Stimulated activated CD4-positive, alpha-beta T cell treated with anti-CD3 and anti-CD28 coated beads, Interleukin-2, amount 100 ng/mL, for 48 hours (primary cell): ENCODE results near the gene INSR.
"Not testable (repeated sequence)": the region's sequence is repeated elsewhere in the genome, so short reads cannot be mapped to it uniquely, and the experiment has no call there.

ENCODE experiments used
- DNase-seq, 2 donors: peaks; one replicate each; pipeline ENCODE4 v3.0.0-alpha.2; 2020

Gene INSR

DNA sequence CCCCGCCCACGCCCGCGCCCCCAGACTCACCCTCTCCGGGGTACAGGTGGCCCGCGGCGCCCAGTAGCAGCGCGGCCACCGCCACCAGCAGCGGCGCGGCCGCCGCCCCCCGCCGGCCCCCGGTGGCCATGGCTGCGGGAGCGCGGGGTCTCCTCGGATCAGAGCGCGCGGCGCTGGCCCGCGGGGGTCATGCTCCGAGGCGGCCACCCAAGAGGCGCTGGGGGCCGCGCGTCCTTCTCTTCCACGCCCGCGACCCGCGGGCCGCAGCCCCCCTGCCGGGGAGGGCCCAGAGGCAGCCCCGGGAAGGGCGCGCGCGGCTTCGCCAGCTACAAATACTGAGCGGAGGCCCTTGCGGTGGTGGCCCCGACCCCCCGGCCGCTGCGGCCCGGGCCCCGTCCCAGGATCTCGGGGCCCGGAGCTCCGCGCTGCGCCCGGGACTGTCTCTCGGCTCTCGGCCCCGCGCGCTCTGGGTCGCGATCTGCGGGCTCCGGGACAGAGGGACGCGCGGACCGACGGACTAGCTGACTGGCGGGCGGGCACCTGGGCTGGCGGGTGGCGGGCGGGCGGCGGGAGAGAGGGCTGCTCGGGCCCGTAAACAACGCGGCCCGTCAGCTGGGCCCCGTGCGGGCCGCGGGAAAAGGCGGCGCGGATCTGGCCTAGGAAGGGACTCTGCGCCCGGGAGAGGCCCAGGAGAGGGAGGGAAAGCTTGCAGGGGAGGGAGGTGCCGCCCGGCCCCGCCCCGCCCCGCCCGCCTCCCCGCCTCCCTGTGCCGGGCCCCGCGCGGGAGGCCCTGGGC lies at the start of gene INSR:
INSR (minus strand) TSS at position 653 of the 796 bp plus-strand sequence; CDS start at position 130, 523 bp downstream.
- peak; percentile 57 to 61 for DNase-seq

DNA sequence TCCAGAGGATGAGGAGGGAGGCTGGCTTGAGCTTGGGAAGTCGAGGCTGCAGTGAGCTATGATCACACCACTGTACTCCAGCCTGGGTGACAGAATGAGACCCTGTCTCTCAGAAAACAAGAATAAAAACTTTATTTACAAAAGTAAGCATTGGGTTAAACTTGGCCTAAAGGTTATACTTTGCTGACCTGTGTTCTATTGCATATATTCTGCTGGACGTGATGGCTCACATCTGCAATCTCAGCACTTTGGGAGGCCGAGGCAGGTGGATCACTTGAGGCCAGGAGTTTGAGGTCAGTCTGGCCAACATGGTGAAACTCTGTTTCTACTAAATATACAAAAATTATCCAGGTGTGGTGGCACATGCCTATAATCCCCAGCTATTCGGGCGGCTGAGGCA lies 47.9 kb upstream of the INSR start:
- DNase-seq = no peak

DNA sequence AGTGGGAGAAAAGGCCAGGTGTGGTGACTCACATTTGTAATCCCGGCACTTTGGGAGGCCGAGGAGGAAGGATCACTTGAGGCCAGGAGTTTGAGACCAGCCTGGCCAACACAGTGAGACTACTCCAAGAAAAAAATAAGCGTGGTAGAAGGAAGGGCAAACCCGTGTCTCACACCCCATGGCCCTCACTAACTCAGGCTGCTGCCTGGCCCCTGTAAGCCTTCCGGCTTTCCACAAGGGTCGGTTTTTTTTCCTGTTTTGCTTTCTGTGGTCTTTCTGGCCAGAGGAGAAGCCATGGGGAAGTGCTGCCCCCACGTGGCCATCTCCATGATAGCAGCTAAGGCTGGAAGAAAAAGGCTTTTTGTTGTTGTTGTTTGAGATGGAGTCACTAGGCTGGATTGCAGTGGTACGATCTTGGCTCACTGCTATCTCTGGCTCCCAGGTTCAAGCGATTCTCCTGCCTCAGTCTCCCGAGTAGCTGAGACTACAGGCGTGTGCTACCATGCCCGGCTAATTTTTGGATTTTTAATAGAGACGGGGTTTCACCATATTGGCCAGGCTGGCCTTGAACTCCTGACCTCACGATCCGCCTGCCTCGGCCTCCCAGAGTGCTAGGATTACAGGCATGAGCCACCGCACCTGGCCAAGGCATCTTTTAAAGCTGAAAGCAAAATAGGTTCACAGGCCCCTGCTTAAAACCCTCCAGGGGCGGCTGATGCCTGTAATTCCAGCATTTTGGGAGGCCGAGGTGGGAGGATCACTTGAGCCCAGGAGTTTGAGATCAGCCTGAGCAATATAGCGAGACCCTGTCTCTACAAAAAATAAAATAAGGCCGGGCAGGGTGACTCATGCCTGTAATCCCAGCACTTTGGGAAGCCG lies 47.0 kb upstream of the INSR start:
- DNase-seq = peak; percentile 92 to 93

DNA sequence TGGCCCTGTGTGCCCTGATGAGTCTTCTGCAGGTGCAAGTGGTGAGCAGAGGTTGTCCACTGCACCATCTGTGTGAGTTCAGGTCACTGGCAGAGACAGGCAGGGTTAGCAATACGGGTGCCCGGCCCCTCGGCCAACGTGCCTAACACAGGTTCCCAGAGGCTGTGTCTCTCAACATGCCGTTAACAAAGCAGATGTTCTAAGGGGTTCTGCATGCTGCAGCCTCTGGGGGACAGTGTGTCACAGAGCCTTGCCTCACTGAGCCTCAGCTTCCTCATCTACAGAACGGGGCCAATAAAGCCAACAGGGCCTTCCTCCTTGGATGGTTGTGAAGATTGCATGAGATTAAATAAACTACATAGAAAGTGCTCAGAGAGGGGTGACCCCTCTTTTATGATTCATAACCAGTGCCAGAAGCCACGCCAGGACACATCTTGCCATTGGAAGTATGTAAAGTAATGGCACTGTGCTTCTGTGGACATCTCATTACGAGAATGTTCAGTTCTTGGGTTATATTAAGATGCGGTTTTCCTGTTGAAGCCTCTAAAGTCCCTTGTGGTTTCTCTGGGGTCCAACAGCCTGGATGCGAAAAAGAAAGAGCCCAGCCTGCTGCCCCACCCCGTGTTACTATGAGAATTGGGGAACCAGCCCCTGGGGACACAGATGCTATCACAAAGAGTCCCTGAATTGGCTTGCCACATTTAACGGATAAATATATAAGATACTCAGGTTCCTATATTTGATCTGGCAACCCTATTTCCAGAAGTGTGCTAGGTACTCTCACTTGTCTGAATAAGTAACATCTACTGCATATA lies 43.4 kb upstream of the INSR start:
- no peak for DNase-seq

DNA sequence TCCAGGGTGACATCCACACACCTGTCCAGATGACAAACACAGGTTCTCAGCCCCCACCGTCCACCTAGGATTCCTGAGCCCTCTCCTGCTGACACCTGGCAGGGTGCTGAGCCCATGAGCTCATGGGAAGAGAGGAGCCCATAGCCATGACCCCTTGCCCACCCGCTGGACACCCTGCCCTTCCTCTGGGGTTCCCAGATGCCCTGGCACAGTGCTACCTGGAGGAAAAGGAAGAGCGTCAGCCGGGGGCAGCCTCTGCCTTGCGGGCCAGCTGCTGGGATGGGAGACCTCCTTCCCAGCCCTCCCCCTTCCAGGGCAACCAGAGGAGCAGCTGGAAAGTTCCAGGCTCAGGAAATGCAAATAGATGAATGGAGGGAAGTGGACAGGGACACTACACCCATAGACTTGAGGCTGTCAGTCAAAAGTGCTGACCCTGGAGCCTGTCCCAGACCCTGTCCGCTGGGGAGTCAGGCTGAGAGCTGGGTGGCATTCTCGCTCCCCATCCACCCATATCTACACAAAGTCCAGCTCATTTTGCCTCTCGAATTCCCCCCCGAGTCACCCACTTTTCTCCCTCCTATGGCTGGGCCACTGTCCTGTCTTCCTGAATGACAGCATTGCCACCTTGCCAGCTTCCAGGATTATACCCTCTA lies 42.2 kb upstream of the INSR start:
- DNase-seq = no peak

DNA sequence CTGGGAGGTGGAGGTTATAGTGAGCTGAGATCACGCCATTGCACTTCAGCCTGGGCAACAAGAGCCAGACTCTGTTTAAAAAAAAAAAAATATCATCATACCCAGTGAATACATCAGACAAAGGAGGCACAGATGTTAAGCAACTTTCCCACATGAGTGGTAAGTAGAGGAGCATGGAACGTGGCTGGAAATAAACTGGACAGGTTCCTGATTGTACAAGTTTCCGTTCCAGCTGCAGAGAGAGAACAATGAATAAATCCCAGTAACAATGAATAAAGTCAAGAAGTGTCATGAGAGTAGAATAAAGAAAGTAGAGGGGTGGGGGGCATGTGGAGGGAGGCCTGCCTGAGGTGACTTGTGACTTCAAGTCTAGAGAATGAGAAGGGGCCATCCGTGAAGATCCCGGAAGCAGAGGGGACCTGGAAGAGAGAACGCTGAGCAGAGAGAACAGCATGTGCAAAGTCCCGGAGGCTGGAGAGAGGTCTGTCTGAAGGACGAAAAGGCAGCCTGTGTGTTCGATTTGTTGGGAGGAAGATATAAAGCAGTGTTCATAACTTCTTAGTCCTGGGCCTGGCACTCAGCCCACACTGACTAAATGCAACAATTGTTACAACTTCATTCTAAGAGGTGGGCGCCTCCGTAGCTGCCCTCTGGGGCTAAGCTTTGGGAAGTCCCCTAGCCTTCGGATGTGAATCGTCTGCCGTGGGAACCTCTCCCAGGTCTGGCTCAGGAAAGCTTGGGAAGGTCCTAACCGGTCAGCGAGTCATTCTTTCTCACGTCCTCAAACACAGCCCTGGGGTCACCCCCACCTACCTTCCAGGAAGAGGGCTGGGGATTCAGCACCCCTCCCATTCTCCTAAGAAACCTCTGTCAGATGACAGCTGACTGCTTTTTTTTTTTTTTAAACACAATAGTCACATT lies 39.2 kb upstream of the INSR start:
- no peak for DNase-seq

DNA sequence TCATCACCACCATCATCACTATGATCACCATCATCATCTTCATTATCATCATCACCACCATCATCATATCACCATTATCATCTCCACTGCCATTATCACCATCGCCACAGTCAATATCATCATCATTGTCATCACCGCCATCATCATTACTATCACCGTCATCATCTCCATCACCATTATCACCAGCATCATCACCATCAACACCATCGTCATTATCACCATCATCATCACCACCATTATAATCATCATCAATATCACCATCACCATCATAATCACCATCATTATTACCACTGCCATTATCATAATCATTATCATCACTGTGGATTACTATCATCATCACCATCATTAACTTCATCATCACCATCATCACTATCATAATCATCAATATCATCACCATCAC lies 37.2 kb upstream of the INSR start:
- DNase-seq = no peak

DNA sequence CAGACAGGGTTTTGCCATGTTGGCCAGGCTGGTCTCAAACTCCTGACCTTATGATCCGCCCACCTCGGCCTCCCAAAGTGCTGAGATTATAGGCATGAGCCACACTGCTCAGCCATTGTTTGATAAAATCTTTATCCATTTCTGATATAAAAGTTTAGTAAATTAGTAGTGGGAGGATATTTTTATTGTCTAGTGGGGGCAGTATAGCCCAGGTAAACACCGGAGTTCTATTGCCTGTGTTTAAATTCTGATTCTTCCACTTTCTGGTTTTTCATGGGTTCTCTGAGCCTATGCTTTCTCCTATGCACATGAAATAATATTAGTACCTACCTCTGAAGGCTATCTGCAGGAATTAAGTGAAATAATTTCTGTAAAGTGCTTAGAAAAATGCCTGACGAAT lies 34.4 kb upstream of the INSR start:
- no peak for DNase-seq

DNA sequence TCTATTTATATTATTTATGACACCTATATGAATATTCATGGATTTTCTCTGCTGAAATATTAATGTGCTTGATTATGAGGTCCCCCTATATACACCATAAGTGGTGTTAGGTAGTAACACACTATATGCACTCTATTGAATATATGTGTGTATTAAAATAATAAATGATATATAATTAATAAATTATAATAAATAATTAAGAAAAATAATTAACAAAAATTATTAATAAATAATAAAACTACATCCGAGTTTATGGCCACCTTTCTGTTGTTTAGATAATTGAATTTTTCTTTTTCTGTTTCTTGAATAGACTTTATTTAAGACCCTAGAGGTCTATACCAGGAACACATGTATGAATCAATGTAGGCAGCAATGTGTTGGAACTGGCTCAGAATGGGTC lies 33.6 kb upstream of the INSR start:
- no peak for DNase-seq

DNA sequence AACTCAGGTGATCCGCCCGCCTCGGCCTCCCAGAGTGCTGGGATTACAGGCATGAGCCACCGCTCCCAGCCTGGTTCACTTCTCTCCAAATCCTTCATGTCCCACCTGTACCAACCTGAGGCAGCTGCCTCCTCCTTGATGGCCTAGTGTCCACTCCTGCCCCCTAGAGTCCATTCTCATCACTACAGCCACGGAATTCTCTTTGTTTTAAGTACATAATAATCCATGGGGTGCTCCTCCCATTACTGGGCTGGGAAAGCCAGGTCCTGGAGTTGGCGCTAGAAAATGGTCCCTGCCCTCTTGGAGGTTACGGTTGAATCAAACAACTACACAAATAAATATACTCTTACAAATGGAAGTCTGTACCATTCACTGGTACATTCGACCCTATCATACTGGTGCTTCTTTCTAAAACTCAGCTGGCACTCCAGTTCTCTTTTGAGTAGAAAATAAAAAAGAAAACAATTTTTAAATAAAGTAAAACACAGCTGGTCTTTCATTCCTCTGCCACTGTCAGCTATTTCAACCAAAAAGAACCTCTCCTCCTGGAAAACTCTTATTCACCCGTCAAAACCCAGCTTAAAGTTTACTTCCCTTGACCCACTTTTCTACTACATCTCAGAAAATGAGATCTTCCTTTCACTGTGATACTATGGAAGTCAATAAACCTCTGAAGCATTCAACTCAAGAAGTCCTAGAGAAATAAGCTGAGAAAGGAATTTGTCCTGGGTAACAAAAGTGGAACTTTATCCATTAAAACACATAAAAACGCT lies 32.1 kb upstream of the INSR start:
- peak; percentile 52 to 54 for DNase-seq

DNA sequence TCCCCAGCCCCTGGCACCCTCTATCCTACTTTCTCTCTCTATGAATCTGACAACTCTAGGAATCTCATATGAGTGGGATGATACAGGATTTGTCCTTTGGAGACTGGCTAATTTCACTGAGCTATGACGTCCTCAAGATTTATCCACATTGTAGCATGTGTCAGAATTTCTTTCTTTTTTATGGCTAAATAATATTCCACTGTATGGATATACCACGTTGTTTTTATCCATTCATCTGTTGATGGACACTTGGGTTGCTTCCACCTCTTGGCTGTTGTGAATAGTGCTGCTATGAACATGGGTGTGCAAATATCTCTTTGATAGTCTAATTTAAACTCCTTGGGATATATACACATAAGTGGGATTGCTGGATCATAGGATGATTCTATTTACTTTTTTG lies 24.0 kb upstream of the INSR start:
- DNase-seq = no peak

DNA sequence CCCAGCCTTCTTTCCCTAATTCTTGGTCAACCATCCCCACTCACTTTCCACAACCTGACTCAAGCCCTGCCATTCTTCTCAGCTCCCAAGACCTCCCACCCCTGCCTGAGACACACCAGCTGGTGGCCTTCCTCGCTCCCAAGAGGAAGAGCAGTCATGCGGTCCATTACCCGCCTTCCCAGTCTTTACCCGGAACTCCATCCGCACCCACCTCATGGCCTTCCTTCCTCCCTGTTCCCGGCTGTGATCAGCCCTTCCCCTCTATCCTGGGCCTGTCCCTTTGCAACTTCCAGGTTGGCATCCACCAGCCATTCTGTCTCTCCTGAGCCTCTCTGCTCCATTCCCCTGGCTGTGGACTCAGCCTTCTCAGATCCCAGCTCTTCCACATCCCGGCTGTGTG lies 18.6 kb upstream of the INSR start:
- DNase-seq = no peak

DNA sequence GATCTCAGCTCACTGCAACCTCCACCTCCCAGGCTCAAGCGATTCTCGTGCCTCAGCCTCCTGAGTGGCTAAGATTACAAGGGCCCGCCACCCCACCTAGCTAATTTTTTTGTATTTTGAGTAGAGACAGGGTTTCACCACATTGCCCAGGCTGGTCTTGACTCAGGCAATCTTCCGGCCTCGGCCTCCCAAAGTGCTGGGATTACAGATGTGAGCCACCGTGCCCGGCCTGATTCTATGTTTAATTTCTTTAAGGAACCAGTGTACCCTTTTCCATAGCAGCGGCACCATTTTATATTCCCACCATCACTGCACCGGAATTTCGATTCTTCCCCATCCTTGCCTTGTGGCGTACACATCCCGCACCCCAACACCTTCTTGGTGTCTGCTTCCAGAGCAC lies 17.7 kb upstream of the INSR start:
- no peak for DNase-seq

DNA sequence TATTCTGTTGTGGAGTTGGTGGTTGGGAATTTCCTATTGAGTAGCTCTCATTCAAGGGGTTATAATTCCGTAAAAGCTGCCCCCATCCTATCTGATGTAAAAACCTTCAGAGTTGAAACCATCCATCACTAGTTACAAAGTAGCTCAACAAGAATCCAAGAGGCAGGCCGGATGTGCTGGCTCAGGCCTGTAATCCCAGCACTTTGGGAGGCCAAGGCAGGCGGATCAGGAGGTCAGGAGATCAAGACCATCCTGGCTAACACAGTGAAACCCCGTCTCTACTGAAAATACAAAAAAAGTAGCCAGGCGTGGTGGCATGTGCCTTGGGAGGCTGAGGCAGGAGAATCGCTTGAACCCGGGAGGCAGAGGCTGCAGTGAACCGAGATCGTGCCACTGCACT lies 14.1 kb upstream of the INSR start:
- not testable (repeated sequence) for DNase-seq

DNA sequence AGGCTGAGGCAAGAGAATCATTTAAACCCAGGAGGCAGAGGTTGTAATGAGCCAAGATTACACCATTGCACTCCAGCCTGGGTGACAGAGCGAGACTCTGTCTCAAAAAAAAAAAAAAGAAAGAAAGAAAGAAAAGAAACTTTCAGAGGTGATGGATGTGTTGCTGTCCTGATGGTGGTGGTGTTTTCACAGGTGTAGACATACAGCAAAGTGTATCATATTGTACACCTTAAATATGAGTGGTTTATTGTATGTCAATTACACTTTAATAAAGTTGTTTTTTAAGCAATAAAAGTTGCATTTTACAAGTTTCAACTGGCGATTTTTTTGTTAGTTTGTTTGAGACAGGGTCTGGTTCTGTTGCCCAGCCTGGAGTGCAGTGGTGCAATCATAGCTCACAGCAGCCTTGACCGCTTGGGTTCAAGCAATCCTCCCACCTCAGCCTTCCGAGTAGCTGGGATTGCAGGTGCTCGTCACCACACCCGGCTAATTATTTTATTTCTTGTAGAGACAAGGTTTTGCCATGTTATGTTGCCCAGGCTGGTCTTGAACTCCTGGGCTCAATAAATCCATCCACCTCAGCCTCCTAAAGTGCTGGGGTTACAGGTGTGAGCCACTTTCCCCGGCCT lies 13.5 kb upstream of the INSR start:
- DNase-seq = no peak

DNA sequence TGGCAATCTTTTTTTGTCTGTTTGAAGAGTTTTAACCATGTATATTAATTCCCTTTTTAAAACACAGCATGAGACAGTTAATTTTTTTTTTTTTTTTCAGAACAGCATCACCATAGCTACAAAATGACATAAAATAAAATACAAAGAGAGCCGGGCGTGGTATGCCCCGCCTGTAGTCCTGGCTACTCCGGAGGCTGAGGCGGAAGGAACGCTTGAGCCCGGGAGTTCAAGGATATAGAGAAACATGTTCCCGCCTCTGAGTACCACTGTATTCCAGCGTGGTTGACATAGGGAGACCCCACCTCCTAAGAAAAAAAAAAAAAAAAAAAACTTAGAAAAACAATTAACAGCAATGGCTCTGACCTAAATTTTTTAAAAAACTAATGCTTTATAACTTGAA lies 10.0 kb upstream of the INSR start:
- DNase-seq = no peak

DNA sequence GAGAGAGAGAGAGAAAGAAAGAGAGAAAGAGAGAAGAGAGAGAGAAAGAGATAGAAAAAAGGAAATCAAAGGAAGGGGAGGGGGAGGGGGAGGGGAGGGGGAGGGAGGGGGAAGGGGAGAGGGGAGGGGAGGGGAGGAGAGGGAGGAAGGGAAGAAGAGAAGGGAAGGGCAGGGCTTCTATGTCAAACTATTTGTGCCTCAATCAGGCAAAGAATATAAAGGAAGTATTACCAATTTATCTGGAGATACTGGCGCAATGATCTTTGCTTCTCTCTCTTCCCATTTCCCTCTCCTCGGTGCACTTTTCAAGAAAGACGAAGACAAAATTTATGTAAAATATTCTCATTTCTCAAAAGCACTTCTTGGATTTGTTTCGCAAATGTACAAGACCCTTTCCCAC lies 9.3 kb upstream of the INSR start:
- DNase-seq = no peak

DNA sequence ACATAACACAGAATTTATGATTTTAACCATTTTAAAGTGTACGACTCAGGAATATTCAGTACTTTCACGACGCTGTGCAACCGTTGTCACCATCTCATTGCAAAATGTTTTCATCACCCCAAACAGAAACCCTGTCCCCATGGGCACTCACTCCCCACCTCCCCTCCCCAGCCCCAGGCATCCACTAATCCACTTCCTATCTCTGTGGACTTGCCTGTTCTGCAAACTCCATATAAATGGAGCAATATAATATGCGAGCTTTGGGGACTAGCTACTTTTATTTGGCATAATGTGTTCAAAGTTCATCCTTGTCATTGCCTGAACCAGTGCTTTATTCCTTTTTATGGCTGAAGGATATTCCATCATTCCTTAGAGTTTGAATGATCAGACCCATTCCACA lies 7.3 kb upstream of the INSR start:
- DNase-seq = no peak

DNA sequence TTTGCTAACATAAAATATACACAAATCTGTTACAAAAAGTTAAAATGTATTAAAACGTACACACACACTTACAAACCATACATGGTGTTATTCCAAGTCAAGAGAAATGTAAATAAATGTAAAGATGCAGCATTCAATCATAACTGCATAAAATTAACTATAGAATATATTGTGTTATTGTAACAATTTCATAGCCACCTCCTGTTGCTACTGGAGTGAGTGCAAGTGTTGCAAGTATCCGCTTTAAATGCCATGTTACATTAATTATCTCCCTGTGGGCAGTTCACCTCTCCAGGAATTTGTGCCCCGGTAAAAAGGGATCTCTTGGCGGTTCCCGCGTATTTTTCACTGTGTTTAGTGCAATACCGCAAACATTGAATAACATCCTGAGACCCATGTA lies 3.5 kb upstream of the INSR start:
- DNase-seq = no peak

DNA sequence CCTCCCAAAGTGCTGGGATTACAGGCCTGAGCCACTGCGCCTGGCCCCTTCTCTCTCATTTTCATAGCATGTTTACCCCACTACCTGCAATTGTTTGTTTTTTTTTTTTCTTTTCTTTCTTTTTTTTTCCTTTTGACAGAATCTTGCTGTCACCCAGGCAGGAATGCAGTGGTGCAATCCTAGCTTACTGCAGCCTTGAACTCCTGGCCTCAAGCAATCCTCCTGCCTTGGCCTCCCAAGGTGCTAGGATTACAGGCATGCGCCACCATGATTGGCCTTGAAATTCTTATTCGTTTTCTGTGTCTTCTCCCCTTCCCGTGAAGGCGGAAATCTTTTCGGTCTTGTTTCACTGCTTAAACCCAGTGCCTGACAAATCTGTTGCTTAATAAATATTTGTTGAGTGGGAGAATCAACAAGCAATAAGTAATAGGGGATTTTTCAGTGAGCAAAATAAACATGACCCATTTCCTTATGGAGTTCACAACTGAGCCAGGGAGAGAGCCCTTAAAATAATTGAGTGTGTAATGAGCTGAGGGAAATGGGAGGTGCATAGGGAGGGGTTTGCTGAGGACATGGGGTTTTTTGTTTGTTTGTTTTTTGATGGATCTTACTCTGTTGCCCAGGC lies 1.8 kb upstream of the INSR start:
- DNase-seq = no peak
